K562 (cell line): ENCODE measurements around the gene SPATS1. TPM values are rescaled to one million over a fixed set of nuclear protein-coding genes. Genes with fewer than 3 reads are reported as not detected.

Experiments used
- ARID4B ChIP-seq: sonication (generic); formaldehyde crosslinking; IDR thresholded peaks from 2 replicates; pipeline ENCODE4 v1.8.0; 2022; ENCODE audit warnings: mild to moderate bottlenecking, missing genetic modification reagents
- ELK1 ChIP-seq: sonication (generic); formaldehyde crosslinking; IDR thresholded peaks from 2 replicates; pipeline ENCODE4 v1.8.1; 2022; ENCODE audit warnings: missing genetic modification reagents
- ERF ChIP-seq: fragments of 450-650 bp; formaldehyde crosslinking; IDR thresholded peaks from 2 replicates; pipeline ENCODE4 v1.4.0; 2020; ENCODE audit warnings: mild to moderate bottlenecking, mixed read lengths
- HCFC1 ChIP-seq: IDR thresholded peaks from 2 replicates; pipeline ENCODE4 v1.6.1; 2012; ENCODE audit warnings: low read depth, low read length, improper control_type of control experiment
- HNRNPK ChIP-seq: fragments of 200-400 bp; formaldehyde crosslinking; IDR thresholded peaks from one replicate; pipeline ENCODE4 v1.6.1; 2018; ENCODE audit warnings: mild to moderate bottlenecking, low read depth, low read length; ENCODE audit not compliant: poor library complexity, severe bottlenecking
- ID3 ChIP-seq, 2 experiments: fragments of 250-450 bp in 1 of 2; fragments of 450-650 bp in 1 of 2; sonication (Bioruptor Pico) in 1 of 2; IDR thresholded peaks; 2 replicates each; pipeline versions ENCODE4 v1.6.1 to v1.8.0; 2016 to 2021; ENCODE audit warnings: mild to moderate bottlenecking in 2 of 2, moderate library complexity in 2 of 2, missing compliant biosample characterization in 1 of 2, missing genetic modification characterization in 1 of 2
- IRF9 ChIP-seq: fragments of 450-650 bp; IDR thresholded peaks from 2 replicates; pipeline ENCODE4 v1.6.1; 2016; ENCODE audit warnings: missing biosample characterization, missing genetic modification characterization
- JUN ChIP-seq, 2 experiments: sonication (generic) in 1 of 2; formaldehyde crosslinking in 1 of 2; IDR thresholded peaks; 2 replicates each; pipeline versions ENCODE4 v1.6.1 to v1.8.0; 2012 to 2022; ENCODE audit warnings: borderline replicate concordance in 2 of 2, mild to moderate bottlenecking in 2 of 2, improper control_type of control experiment in 1 of 2, low read depth in 1 of 2, low read length in 1 of 2, missing genetic modification reagents in 1 of 2
- NFE2L1 ChIP-seq: fragments of 450-650 bp; IDR thresholded peaks from 2 replicates; pipeline ENCODE4 v1.6.1; 2016; ENCODE audit warnings: missing genetic modification characterization, low read depth, mild to moderate bottlenecking, missing compliant biosample characterization, moderate library complexity, borderline replicate concordance
- NR1H2 ChIP-seq: sonication (generic); formaldehyde crosslinking; IDR thresholded peaks from 2 replicates; pipeline ENCODE4 v1.4.0; 2020; ENCODE audit warnings: mild to moderate bottlenecking, missing genetic modification reagents
- RBM22 ChIP-seq: fragments of 200-400 bp; formaldehyde crosslinking; IDR thresholded peaks from 2 replicates; pipeline ENCODE4 v1.6.1; 2018; ENCODE audit warnings: low read length, low read depth; ENCODE audit not compliant: poor library complexity, severe bottlenecking
- polyA plus RNA-seq, 8 experiments: library from polyadenylated mRNA; depleted of rRNA in 4 of 8; stranded (reverse) in 5 of 8; unstranded in 3 of 8; fragments of >200 nt; fragmentation: Nextera tagmentation in 2 of 8; fragmentation: Illumina TruSeq in 1 of 8; extraction: Ambion mirVana in 2 of 8; extraction: Trizol in 1 of 8; gene quantifications; 2 replicates each; pipeline versions ENCODE4 v1.2.1 to v1.2.3, GENCODE V29; 2011 to 2014; ENCODE audit warnings: inconsistent platforms in 1 of 8, missing spikeins in 1 of 8
- total RNA-seq, 7 experiments: library from RNA; depleted of rRNA in 6 of 7; stranded (reverse); fragments of >200 nt in 6 of 7; fragmentation: Illumina TruSeq in 2 of 7; extraction: Trizol in 2 of 7; gene quantifications; 2 replicates each; pipeline versions ENCODE4 v1.2.1 to v1.2.3, GENCODE V29; 2011 to 2021; ENCODE audit warnings: low replicate concordance in 1 of 7
- TF ChIP-seq, protein P1 (sequence below), 2 experiments: fragments of 450-650 bp; conservative IDR thresholded peaks; 2 replicates each; pipeline ENCODE4 v1.6.1; 2017; ENCODE audit warnings: mild to moderate bottlenecking in 2 of 2, moderate library complexity in 2 of 2

Gene SPATS1
- total and polyA plus RNA-seq, 9 of the 15 experiments (the other 6 are each of a cell fraction or from before 2014, with no cell fraction given), result not detected

- peak; percentile 85 for TF ChIP-seq ARID4B (CRISPR knock-in tag)
- no peak for TF ChIP-seq ID3 (CRISPR knock-in tag; IDR thresholded peaks at IDR 0.05)
- no peak for TF ChIP-seq ID3 (tag; IDR thresholded peaks at IDR 0.05)
- peak; percentile 85 for TF ChIP-seq RBM22
- no peak for TF ChIP-seq JUN (IDR thresholded peaks at IDR 0.05; ENCODE audit: borderline replicate concordance, low read depth, low read length)
- TF ChIP-seq JUN (CRISPR knock-in tag; IDR thresholded peaks at IDR 0.05; ENCODE audit: borderline replicate concordance), result no peak
- TF ChIP-seq NR1H2 (CRISPR knock-in tag), result no peak
- no peak for TF ChIP-seq ELK1 (CRISPR knock-in tag)
- TF ChIP-seq NFE2L1 (tag), result no peak
- TF ChIP-seq, protein P1, sequence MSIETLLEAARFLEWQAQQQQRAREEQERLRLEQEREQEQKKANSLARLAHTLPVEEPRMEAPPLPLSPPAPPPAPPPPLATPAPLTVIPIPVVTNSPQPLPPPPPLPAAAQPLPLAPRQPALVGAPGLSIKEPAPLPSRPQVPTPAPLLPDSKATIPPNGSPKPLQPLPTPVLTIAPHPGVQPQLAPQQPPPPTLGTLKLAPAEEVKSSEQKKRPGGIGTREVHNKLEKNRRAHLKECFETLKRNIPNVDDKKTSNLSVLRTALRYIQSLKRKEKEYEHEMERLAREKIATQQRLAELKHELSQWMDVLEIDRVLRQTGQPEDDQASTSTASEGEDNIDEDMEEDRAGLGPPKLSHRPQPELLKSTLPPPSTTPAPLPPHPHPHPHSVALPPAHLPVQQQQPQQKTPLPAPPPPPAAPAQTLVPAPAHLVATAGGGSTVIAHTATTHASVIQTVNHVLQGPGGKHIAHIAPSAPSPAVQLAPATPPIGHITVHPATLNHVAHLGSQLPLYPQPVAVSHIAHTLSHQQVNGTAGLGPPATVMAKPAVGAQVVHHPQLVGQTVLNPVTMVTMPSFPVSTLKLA (conservative IDR thresholded peaks at IDR 0.05), result peak in 1 of 2 experiments; percentile 58; a peak in 1 of 4 replicates
- no peak for TF ChIP-seq HNRNPK
- TF ChIP-seq IRF9, result no peak
- 0 out of 2 replicates have a peak, but pooled peaks have one; percentile 35 for TF ChIP-seq ERF (CRISPR knock-in tag)
- peak; percentile 60 for TF ChIP-seq HCFC1
These were observed 45.1 kb upstream of the SPATS1 start (continued) for GRCh38 chr6:44297063-44298038.
